Activated T-cell treated with anti-CD3 and anti-CD28 coated beads, Interleukin-2, amount 50 U/mL, for 72 hours (primary cell): ENCODE data around the gene ADRA2C. TPM values are rescaled to one million over a fixed set of nuclear protein-coding genes. Genes with fewer than 3 reads are reported as not detected.

ENCODE experiments used
- ATAC-seq, 2 donors: fragments of 150-1000 bp; cut with Tn5 transposase; replicated peaks in 1 of 2; 2 replicates each; pipeline ENCODE4 v1.10.0; 2021; ENCODE audit warnings: moderate library complexity in 2 of 2, mild to moderate bottlenecking in 1 of 2
- DNase-seq, 2 donors: peaks; one replicate each; pipeline ENCODE4 v3.0.0; 2021 to 2022; ENCODE audit warnings: mixed read lengths in 1 of 2
- H3K27ac Mint-ChIP-seq: one replicate; pipeline ENCODE4 v1.8.0; 2022; ENCODE audit warnings: mild to moderate bottlenecking, moderate library complexity, mixed read lengths
- H3K27me3 Mint-ChIP-seq: one replicate; pipeline ENCODE4 v1.8.0; 2022; ENCODE audit warnings: low read depth, mixed read lengths
- H3K36me3 Mint-ChIP-seq, 2 donors: one replicate each; pipeline ENCODE4 v1.8.0; 2022; ENCODE audit warnings: mixed read lengths in 2 of 2, mild to moderate bottlenecking in 1 of 2; ENCODE audit not compliant: insufficient read depth in 2 of 2
- H3K4me1 Mint-ChIP-seq: one replicate; pipeline ENCODE4 v1.8.0; 2022; ENCODE audit warnings: low read depth, mixed read lengths
- H3K4me3 Mint-ChIP-seq, 2 donors: one replicate each; pipeline ENCODE4 v1.8.0; 2022; ENCODE audit warnings: mild to moderate bottlenecking in 2 of 2, mixed read lengths in 2 of 2, moderate library complexity in 2 of 2
- H3K9me3 Mint-ChIP-seq, 2 donors: one replicate each; pipeline ENCODE4 v1.8.0; 2022; ENCODE audit warnings: mixed read lengths in 2 of 2
- total RNA-seq, 2 donors: library from RNA; stranded (reverse); gene quantifications; one replicate each; pipeline ENCODE4 v1.2.3, GENCODE V29; 2022

Gene ADRA2C
- total RNA-seq, 2 donors from 2014 or later: not detected

GRCh38 chr4:3725936-3726870 is 40.0 kb upstream of the ADRA2C start:
- H3K9me3 Mint-ChIP-seq: no peaks in the 10 kb centered on the region
- H3K36me3 Mint-ChIP-seq: no peaks in the 10 kb centered on the region
- ATAC-seq (no peak), DNase-seq (no peak)
- H3K27me3 Mint-ChIP-seq: peaks cover 22% of the 10 kb centered on the region
- H3K4me3 Mint-ChIP-seq: no peak overlapping the region
- no peaks in the 10 kb centered on the region for H3K4me1 Mint-ChIP-seq
- H3K27ac Mint-ChIP-seq: no peak overlapping the region

- H3K4me1 Mint-ChIP-seq: no peaks in the 10 kb centered on the region
- no peaks in the 10 kb centered on the region for H3K9me3 Mint-ChIP-seq
- ATAC-seq (no peak), DNase-seq (no peak)
- H3K27me3 Mint-ChIP-seq: peaks cover 22% of the 10 kb centered on the region
- H3K27ac Mint-ChIP-seq: no peak overlapping the region
- H3K4me3 Mint-ChIP-seq: no peak overlapping the region
- H3K36me3 Mint-ChIP-seq: no peaks in the 10 kb centered on the region
Observed at GRCh38 chr4:3727847-3728469, 38.2 kb upstream of the ADRA2C start.

GRCh38 chr4:3729188-3729881 is 36.9 kb upstream of the ADRA2C start:
- Mint-ChIP-seq H3K4me1 (no peaks in the 10 kb centered on the region), H3K36me3 (no peaks in the 10 kb centered on the region), H3K4me3 (no peak overlapping the region), H3K27me3 (peaks cover 15% of the 10 kb centered on the region), H3K27ac (no peak overlapping the region), H3K9me3 (no peaks in the 10 kb centered on the region)
- no peak for ATAC-seq
- no peak for DNase-seq

- H3K9me3 Mint-ChIP-seq: no peaks in the 10 kb centered on the region
- ATAC-seq: no peak
- peaks cover 9% of the 10 kb centered on the region for H3K27me3 Mint-ChIP-seq
Observed at GRCh38 chr4:3729882-3730226, 36.3 kb upstream of the ADRA2C start.

GRCh38 chr4:3730422-3731190 is 35.6 kb upstream of the ADRA2C start:
- peaks cover 9% of the 10 kb centered on the region for H3K27me3 Mint-ChIP-seq
- DNase-seq (no peak), ATAC-seq (no peak)
- no peaks in the 10 kb centered on the region for H3K4me1 Mint-ChIP-seq
- H3K36me3 Mint-ChIP-seq: no peaks in the 10 kb centered on the region
- H3K9me3 Mint-ChIP-seq: no peaks in the 10 kb centered on the region
- no peak overlapping the region for H3K27ac Mint-ChIP-seq
- no peak overlapping the region for H3K4me3 Mint-ChIP-seq

More at GRCh38 chr4:3729882-3730226, 36.3 kb upstream of the ADRA2C start:
- no peak overlapping the region for H3K4me3 Mint-ChIP-seq
- H3K4me1 Mint-ChIP-seq: no peaks in the 10 kb centered on the region
- H3K36me3 Mint-ChIP-seq: no peaks in the 10 kb centered on the region
- no peak overlapping the region for H3K27ac Mint-ChIP-seq
- DNase-seq: no peak

GRCh38 chr4:3732076-3733028 is 33.8 kb upstream of the ADRA2C start:
- Mint-ChIP-seq H3K9me3 (no peaks in the 10 kb centered on the region), H3K27ac (no peak overlapping the region), H3K4me3 (no peak overlapping the region), H3K36me3 (no peaks in the 10 kb centered on the region), H3K4me1 (no peaks in the 10 kb centered on the region), H3K27me3 (peaks cover 15% of the 10 kb centered on the region)
- DNase-seq: no peak
- no peak for ATAC-seq

GRCh38 chr4:3733195-3733594 is 33.0 kb upstream of the ADRA2C start:
- no peak overlapping the region for H3K4me3 Mint-ChIP-seq
- H3K27ac Mint-ChIP-seq: no peak overlapping the region
- DNase-seq (no peak), ATAC-seq (no peak)
- no peaks in the 10 kb centered on the region for H3K9me3 Mint-ChIP-seq
- no peaks in the 10 kb centered on the region for H3K36me3 Mint-ChIP-seq
- peaks cover 15% of the 10 kb centered on the region for H3K27me3 Mint-ChIP-seq
- no peaks in the 10 kb centered on the region for H3K4me1 Mint-ChIP-seq

- Mint-ChIP-seq H3K27ac (no peak overlapping the region), H3K4me3 (no peak overlapping the region)
Observed at GRCh38 chr4:3735196-3735595, 31.0 kb upstream of the ADRA2C start.

GRCh38 chr4:3736290-3736689 is 29.9 kb upstream of the ADRA2C start:
- Mint-ChIP-seq H3K9me3 (no peaks in the 10 kb centered on the region), H3K4me1 (no peaks in the 10 kb centered on the region), H3K4me3 (no peak overlapping the region), H3K27ac (no peak overlapping the region), H3K36me3 (no peaks in the 10 kb centered on the region), H3K27me3 (peaks cover 5% of the 10 kb centered on the region)
- no peak for ATAC-seq
- no peak for DNase-seq

More at GRCh38 chr4:3735196-3735595, 31.0 kb upstream of the ADRA2C start:
- Mint-ChIP-seq H3K9me3 (no peaks in the 10 kb centered on the region), H3K36me3 (no peaks in the 10 kb centered on the region), H3K27me3 (peaks cover 5% of the 10 kb centered on the region), H3K4me1 (no peaks in the 10 kb centered on the region)
- no peak for ATAC-seq
- DNase-seq: no peak

GRCh38 chr4:3736806-3737205 is 29.4 kb upstream of the ADRA2C start:
- H3K27me3 Mint-ChIP-seq: peaks cover 5% of the 10 kb centered on the region
- peaks cover 0 to under 1% of the 10 kb centered on the region in 2 donors for H3K9me3 Mint-ChIP-seq
- no peak for DNase-seq
- ATAC-seq: no peak
- H3K36me3 Mint-ChIP-seq: no peaks in the 10 kb centered on the region
- no peak overlapping the region for H3K27ac Mint-ChIP-seq
- no peaks in the 10 kb centered on the region for H3K4me1 Mint-ChIP-seq
- no peak overlapping the region for H3K4me3 Mint-ChIP-seq

- H3K27ac Mint-ChIP-seq: no peak overlapping the region
- DNase-seq (no peak), ATAC-seq (no peak)
- peaks cover 6% of the 10 kb centered on the region for H3K27me3 Mint-ChIP-seq
- H3K4me1 Mint-ChIP-seq: no peaks in the 10 kb centered on the region
- H3K36me3 Mint-ChIP-seq: no peaks in the 10 kb centered on the region
- no peak overlapping the region for H3K4me3 Mint-ChIP-seq
- H3K9me3 Mint-ChIP-seq: peaks cover 0 to 3% of the 10 kb centered on the region in 2 donors
Observed at GRCh38 chr4:3739577-3739976, 26.6 kb upstream of the ADRA2C start.

- H3K27me3 Mint-ChIP-seq: peaks cover 13% of the 10 kb centered on the region
- no peak overlapping the region for H3K4me3 Mint-ChIP-seq
- H3K36me3 Mint-ChIP-seq: no peaks in the 10 kb centered on the region
Observed at GRCh38 chr4:3740256-3740655, 25.9 kb upstream of the ADRA2C start.

More at GRCh38 chr4:3740256-3740655, 25.9 kb upstream of the ADRA2C start:
- ATAC-seq (no peak), DNase-seq (no peak)
- peaks cover 5% of the 10 kb centered on the region for H3K4me1 Mint-ChIP-seq
- H3K9me3 Mint-ChIP-seq: peaks cover 0 to 3% of the 10 kb centered on the region in 2 donors
- H3K27ac Mint-ChIP-seq: no peak overlapping the region
